IPS-11a (cell line): Measurements from ENCODE around the gene TBX5.
"Not testable (repeated sequence)": the region's sequence is repeated elsewhere in the genome, so short reads cannot be mapped to it uniquely, and the experiment has no call there.

Source experiments
- H3K4me3 ChIP-seq: one replicate; pipeline ENCODE4 v1.5.1; 2013; ENCODE audit warnings: low read depth, low read length, control low read depth

The TBX5 gene

GRCh38 chr12:114384739-114385138, 21.2 kb downstream of the TBX5 start:
- H3K4me3 ChIP-seq: no peak overlapping the region

- no peak overlapping the region for H3K4me3 ChIP-seq
Measured at GRCh38 chr12:114381177-114381576, 24.8 kb downstream of the TBX5 start.

- H3K4me3 ChIP-seq: no peak overlapping the region
Measured at GRCh38 chr12:114371733-114372132, 34.2 kb downstream of the TBX5 start.

GRCh38 chr12:114371250-114371649, 34.7 kb downstream of the TBX5 start:
- no peak overlapping the region for H3K4me3 ChIP-seq

GRCh38 chr12:114368685-114369452, 37.1 kb downstream of the TBX5 start:
- H3K4me3 ChIP-seq: no peak overlapping the region

GRCh38 chr12:114361992-114362391, 44.0 kb downstream of the TBX5 start:
- H3K4me3 ChIP-seq: no peak overlapping the region

GRCh38 chr12:114361545-114361944, 44.4 kb downstream of the TBX5 start:
- no peak overlapping the region for H3K4me3 ChIP-seq

GRCh38 chr12:114360485-114360884, 45.5 kb downstream of the TBX5 start:
- H3K4me3 ChIP-seq: no peak overlapping the region

- no peak overlapping the region for H3K4me3 ChIP-seq
Measured at GRCh38 chr12:114355389-114356088, 50.4 kb downstream of the TBX5 start.

GRCh38 chr12:114349239-114349638, 56.7 kb downstream of the TBX5 start:
- H3K4me3 ChIP-seq: not testable (repeated sequence)

GRCh38 chr12:114347861-114348260, 58.1 kb downstream of the TBX5 start:
- H3K4me3 ChIP-seq: no peak overlapping the region

- H3K4me3 ChIP-seq: no peak overlapping the region
Measured at GRCh38 chr12:114344831-114345230, 61.1 kb downstream of the TBX5 start.

GRCh38 chr12:114344303-114344663, 61.7 kb downstream of the TBX5 start:
- H3K4me3 ChIP-seq: no peak overlapping the region

GRCh38 chr12:114343585-114344302, 62.2 kb downstream of the TBX5 start:
- H3K4me3 ChIP-seq: no peak overlapping the region

- no peak overlapping the region for H3K4me3 ChIP-seq
Measured at GRCh38 chr12:114342656-114343055, 63.3 kb downstream of the TBX5 start.

- no peak overlapping the region for H3K4me3 ChIP-seq
Measured at GRCh38 chr12:114341635-114342034, 64.3 kb downstream of the TBX5 start.

- no peak overlapping the region for H3K4me3 ChIP-seq
Measured at GRCh38 chr12:114340231-114340630, 65.7 kb downstream of the TBX5 start.

- no peak overlapping the region for H3K4me3 ChIP-seq
Measured at GRCh38 chr12:114339626-114340025, 66.3 kb downstream of the TBX5 start.

GRCh38 chr12:114335607-114336006, 70.3 kb downstream of the TBX5 start:
- H3K4me3 ChIP-seq: no peak overlapping the region

- no peak overlapping the region for H3K4me3 ChIP-seq
Measured at GRCh38 chr12:114334395-114334794, 71.5 kb downstream of the TBX5 start.

GRCh38 chr12:114328292-114328691, 77.7 kb downstream of the TBX5 start:
- no peak overlapping the region for H3K4me3 ChIP-seq

- no peak overlapping the region for H3K4me3 ChIP-seq
Measured at GRCh38 chr12:114327765-114328164, 78.2 kb downstream of the TBX5 start.
